CD1c-positive myeloid dendritic cell (primary cell): ENCODE results near the gene AMPD2.
A peak's percentile ranks its signal among the peaks of the same experiment; 100 is the strongest.

ENCODE experiments used
- DNase-seq: peaks from one replicate; pipeline ENCODE4 v3.0.0-alpha.2; 2016; ENCODE audit errors: extremely low spot score

AMPD2 gene

DNA sequence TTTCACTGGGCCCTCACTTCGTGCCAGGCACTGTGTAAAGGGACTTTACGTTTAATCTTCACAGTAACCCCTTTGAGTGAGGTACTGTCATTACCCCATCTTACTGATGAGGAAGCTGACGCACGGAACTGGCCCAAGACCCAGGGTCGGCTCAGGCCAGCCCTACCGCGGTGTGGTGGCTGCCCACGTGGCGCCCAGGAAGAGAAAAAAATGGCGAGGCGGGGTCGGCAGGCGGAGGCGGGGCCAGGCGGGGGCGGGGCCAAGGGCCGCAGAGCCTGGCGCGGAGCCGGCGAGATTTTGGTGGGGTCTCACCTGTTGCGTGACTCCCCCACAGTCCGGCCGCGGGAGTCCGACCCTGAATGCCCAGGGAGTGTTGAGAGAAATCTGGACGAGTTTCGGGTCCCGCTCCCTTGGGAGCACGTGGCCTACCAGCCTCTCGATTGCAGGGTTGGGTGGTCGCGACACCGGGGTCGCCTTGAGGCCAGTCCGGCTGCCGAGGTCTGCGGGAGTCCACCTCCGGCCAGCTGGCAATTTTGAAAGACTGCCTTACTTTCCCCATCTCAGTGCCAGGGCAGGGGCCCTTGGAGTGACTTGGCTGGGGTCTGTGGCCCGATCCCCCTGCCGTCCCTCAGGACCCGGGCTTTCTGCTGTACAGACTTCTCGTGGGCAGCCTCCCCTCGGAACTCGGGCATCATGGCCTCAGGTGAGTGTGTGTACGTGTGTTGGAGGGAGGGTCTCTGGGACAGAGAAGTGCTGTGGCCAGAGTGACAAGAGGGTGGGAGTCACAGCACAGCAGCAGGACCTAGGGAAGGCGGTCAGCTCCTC is at the start of gene AMPD2, which contains the start of gene GNAT2:
TSS of gene AMPD2 (plus strand) at position 262 of the 825 bp plus-strand sequence. CDS start 1,339 bp downstream, outside the sequence.
TSS of gene GNAT2 (minus strand) at position 41 of the 825 bp plus-strand sequence. CDS start 6,746 bp downstream, outside the sequence.
- peak; percentile 94 for DNase-seq

DNA sequence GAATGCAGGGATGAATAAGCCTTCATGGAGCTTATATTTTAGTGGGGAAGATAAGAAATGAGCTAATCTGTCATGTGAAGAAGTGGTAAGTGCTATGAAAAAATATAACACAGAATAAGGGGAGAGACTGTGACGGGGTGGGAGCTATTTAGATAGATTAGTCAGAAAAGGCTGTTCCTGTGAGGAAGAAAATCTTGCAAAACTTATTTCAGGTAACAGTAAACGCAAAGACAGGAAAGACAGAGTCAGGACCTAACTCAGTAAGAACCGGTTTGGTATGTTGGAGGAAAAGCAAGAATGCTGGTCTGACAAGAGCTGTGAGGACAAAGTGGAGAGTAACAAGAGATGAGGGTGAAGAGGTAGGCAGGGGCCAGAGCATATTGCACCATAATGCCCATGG is 49.2 kb upstream of the AMPD2 start:
- DNase-seq = no peak

DNA sequence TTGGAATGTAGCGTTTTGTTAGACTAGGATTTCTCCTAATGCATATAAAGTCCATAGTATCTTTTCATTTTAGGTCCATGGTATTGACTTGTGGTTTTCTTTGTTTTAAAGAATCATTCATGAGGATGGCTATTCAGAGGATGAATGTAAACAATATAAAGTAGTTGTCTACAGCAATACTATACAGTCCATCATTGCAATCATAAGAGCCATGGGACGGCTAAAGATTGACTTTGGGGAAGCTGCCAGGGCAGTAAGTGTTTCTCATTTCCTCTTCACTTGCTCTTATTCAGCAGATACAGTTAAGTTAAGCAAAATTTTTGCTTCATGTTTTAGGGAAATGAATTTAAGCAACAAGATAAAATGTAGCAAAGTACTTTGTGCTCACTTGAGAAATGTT is 45.9 kb upstream of the AMPD2 start:
- DNase-seq = peak; percentile 78

DNA sequence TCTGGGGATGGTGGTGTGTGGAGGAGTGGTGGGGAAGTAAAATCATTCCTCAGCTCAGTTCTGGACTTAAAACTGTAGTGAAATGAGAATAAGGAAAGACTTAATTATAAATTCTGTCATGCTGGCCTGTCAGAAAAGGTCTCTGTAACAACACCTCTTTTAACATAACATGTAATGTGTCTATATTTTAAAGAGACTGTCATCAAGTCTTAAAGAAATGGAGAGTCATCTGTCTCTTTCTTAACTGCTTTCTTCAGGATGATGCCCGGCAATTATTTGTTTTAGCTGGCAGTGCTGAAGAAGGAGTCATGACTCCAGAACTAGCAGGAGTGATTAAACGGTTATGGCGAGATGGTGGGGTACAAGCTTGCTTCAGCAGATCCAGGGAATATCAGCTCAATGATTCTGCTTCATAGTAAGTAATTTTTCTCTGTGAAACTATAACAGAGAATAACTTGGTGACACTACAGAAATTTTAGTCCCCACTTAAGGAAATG is 40.6 kb upstream of the AMPD2 start:
- no peak for DNase-seq

DNA sequence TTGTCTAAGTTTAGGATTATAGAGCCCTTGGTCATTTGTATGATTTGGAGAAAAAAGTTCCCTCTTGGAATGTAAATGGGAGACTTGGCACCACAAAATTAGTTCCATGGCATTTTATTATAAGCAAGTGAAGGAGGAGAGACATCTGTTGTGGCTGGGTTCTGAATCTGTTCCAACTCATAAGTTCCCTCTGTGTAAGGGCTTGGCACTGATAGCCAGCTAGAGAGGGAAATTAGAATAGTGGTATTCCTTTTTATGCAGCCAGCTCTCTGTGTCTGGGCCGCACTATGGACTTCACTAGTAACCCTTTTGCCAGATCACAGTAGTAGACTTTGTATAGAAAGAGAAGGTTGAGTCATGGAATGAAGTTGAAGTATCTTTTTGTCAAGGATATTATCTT is 40.1 kb upstream of the AMPD2 start:
- DNase-seq = no peak

DNA sequence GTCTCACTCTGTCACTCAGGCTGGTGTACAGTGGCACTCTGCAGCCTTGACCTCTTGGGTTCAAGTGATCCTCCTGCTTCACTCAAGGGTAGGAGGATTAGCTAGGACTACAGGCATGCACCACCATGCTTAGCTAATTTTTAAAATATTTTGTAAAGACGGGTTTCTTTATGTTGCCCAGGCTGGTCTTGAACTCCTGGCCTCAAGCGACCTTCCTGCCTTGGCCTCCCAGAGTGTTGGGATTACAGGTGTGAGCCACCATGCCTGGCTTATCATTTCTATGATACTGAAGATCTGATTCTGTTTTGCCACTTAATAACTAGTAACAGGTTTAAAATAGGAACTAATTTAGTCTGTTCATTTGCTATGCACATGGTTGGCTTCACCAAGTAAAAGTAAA is 37.6 kb upstream of the AMPD2 start:
- no peak for DNase-seq

DNA sequence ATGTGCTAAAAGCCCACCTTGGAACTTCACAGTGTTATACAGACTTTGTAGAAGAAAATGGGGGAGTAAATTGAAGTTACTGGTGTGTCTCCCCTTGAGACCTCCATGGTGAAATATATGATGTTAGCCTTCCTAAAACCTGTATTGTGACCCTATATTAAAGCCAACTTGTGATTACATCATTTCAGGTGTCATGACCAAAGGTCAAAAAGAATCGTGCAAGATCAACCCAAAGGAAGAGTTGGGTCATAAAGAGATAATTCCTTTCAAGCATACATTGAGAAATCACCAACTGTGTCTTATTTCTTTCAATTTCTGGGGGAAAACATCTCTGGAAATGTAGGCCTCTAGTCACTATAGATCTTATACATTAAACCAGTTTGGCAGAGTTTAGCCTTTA is 34.9 kb upstream of the AMPD2 start:
- DNase-seq = no peak

DNA sequence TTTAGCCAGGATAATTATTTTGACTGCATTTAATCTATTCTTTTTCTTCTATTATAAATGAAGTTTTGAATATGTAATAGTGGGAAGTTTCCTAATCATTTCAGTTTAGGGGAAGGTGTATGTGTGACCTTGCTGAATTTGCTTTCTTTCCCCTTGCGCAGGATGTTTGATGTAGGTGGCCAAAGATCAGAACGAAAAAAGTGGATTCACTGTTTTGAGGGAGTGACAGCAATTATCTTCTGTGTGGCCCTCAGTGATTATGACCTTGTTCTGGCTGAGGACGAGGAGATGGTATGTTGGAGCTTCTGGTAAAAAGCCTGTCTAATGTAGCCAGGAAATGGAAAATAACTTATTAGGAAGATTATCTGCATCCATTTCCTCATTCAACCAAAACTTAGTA is 33.6 kb upstream of the AMPD2 start:
- no peak for DNase-seq

DNA sequence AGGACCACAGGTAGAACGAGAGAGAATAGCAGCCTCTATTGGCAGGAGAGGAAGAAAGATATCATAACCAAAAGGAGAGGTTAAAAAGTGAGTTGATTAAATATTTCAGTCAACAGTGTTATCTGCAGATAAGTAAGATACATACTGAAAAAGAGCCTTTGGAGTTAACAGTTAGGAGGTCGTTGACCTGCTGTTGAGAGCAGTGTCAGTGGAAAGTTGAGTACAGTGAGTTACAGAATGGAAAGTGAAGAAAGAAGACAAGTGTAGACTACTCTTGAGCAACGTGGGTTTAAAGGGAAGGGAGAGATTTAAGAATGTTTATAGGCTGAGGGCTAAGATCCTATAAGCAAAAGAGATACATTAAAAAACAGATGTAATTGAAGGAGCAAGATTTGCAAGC is 30.5 kb upstream of the AMPD2 start:
- no peak for DNase-seq

DNA sequence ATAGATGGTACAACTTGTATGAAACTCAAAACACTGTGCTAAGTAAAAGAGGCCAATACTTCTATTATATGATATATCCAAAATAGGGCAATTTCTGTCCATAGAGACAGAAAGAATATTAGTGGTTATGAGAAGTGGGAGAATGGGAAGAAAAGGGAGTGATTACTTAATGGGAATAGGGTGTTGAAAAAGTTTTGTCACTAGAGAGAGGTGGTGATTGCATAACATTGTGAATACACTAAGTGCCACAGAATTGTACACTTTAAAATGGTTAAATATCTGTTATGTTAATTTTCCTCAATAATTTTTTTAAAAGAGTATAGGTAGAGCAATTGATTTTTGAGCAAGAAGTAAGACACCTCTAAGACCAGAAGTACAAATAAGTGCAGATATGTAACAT is 30.0 kb upstream of the AMPD2 start:
- DNase-seq = no peak

DNA sequence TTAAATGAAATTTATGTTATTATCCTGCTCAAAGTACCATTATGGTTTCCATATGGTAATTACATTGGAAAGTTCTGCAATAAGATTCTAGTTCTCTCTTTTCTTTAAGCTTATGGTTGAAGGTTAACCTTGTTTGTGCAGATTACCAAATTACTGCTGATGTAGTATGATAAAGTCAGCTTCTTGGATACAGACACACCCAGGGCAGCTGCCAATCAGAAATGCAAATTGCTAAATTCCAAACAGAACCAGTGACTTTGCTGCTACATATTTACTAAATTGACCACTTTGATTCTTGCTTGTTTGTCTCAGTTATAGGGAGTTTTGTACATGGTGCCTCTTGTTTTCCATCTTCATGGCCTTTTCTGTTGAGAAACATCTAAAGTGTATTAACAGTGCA is 26.7 kb upstream of the AMPD2 start:
- no peak for DNase-seq

DNA sequence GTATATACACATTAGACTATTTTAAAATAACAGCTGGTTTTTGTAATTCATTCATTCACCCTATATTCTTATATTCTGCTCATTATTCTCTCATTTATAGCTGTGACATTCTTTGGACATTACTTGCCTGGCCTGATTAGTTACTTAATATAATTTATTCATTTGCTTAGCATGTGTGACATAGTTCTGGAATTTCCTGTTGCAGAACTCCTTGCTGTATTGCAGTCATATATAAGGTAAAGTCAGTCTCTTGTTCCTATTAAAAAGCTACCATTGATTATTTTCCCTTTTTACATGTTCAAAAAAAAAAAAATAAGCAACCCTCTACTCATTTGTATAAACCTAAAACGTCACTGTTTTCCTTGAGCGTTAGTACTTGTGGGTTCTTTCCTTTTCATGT is 24.1 kb upstream of the AMPD2 start:
- DNase-seq = no peak

DNA sequence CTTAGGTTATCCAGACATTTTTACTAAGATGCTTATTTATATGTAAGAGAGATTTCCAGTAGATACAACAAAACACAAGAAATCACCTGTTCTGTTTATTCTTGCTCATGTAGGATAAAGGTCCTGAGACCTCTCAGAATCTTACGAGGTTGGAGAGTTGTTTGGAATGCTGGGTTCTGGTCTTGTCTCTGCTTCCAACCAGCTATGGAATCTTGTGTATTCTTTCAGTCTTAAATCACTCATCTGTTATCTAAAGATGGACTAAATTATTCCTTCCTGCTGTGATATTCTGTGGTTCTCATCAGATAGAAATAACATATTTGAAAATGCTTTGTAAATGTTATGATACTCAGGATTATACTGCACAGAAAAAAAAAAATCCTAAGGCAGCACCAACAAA is 21.5 kb upstream of the AMPD2 start:
- DNase-seq = no peak

DNA sequence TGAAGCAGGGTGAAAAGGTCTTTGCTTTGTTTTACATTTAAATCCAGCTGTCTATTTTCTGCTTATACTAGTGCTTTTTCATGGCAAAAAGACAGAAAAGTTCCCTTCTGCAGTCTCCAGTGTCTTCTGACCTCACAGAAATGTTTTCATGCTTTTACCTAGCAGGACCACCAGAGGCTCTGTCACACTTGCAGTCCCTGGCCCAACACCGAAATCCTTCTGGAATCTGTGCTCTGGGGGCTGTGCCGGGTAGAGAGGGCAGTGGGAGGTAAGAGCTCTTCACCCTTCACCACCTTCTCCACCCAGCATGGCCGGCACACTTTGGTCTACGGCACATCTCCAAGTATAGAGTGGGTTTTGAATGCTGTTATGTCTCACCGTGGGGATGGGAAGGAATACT is 21.0 kb upstream of the AMPD2 start:
- DNase-seq = no peak

DNA sequence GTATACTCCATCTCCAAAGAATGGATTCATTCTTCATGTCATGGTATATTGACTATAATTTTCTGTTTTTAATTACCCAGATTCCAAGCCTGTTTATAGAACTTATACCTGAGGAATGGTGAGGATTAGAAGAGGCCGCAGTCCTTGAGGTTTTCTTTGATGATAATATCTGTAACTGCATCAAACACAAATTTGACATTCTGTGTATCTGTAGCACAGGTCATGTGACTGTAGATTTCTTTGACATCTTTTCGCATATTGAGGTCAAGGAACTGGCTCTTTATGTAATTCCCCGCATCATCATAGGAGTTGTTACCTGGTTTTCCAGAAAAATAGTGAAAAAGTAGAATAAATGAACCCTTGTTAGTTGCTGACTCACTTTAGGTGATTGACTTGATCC is 16.4 kb upstream of the AMPD2 start:
- no peak for DNase-seq

DNA sequence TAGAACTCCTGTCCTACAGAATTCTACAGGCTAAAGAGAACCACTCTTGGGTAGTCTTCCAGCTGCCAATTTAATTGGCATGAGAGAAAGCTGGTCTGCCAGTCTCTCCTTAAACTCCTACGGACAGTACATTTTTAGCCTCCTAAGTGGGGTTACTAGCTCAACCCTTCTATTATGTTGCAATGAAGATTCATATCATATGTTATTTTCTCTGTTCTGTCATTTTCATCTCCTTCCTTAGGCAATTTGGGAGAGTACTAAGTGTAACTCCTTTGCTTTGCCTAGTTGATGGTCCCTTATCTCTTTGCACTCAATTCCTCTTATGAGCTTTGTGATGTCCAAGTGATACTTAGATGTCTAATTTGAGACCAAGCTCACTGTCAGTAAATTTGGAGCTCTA is 14.3 kb upstream of the AMPD2 start:
- no peak for DNase-seq

DNA sequence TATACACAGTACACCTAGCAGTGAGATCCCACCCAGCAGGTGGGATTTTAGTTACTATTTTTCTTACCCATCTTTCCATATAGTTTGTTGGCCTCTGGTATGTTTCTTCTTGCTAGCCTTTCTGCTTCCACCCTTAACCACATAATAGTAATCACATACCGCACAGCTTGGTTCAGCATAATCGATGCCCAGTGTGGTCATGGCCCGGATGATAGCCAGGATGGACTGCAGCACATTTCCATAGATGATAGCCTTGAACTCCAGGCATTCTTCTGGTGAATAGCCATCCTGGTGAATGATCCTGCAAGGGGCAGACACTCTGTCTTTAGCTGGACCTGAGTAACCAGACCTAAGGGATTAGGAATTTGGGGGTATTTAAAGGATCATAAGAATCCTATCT is 9.8 kb upstream of the AMPD2 start:
- no peak for DNase-seq

DNA sequence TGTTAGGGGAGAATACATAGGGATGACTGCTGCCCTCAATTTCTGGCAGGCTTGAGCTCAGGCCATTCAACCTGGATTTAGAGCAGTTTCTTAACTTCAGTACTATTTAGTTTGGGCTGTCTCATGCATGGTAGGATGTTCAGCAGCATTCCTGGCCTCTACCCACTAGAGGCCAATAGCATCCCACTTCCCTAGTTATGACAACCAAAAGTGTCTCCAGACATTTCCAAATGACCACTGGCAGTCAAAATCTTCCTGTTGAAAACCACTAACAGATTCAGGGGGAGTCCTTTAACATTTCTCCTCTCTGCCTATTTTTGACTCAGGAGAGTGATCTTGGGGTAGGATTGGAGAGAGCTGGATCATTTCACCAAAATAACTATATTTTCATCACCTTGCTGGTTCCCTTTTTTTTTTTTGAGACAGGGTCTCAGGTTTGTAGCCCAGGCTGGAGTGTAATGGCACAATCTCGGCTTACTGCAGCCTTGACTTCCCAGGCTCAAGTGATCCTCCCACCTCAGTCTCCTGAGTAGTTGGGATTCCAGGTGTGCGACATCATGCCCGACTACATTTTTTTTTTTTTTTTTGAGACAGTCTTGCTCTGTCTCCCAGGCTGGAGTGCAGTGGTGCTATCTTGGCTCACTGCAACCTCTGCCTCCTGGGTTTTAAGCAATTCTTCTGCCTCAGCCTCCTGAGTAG is 8.9 kb upstream of the AMPD2 start:
- DNase-seq = no peak

DNA sequence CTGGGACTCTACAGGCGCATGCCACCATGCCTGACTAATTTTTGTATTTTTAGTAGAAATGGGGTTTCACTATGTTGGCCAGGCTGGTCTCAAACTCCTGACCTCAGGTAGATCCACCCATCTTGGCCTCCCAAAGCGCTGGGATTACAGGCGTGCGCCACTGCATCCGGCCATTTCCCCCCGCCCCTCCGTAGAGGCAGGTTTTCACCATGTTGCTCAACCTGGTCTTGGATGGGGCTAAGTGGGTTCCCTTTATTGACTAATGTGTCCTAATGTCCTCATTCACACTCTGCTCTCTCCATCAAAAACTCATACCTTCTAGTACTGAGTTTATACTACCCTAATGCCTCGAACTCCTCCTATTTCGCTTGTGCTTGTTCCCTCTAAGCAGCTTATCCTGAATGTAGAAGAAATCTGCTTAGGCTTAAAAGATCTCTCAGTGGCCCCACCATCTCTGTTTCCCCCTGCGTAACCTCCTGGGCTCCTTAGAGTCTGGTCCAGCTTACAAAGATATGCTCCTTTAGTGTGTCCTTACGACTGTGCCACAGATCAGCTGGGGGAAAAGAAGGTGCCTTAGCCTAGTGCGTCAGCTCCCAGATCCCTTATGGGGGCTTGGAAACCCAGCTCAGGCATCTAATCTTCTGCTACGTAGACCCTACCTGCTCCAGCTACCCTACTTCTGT is 8.2 kb upstream of the AMPD2 start:
- no peak for DNase-seq

DNA sequence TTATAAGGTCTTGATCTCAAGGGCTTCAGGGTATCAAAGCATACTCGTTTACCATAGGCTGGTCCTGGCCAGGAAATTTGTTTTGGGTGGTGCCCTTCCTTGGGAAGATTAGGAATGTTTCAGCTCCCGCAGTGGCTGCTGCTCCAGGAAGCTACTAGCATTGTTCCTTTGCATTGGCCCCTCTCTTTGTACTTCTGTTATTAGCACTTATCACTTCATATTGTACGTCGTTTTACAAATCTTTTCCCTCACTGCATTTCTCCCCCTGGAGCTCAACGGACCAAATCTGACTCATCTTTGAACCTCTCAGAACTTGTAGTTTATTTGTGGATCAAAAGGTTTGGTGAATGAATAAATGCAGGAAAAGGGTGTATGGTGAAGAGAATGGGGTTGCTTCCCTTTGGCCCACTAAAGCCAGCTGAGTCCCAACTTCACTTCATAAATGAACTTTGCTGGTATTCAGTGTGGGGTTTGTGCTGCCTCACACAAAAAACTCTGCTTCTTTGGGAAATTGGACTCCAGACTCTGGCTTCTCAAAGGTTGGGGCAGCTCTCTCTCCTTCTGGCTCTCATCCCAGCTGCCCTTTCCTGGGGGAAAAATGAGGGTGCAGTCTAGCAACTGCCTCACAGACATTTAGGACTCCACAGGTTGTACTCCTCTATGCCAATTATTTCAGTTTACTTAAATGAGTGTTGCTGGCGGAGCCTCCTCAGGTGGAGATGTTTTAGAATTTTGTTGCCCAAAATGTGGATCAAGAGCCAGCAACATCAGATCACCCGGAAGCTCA is 6.1 kb upstream of the AMPD2 start:
- no peak for DNase-seq

DNA sequence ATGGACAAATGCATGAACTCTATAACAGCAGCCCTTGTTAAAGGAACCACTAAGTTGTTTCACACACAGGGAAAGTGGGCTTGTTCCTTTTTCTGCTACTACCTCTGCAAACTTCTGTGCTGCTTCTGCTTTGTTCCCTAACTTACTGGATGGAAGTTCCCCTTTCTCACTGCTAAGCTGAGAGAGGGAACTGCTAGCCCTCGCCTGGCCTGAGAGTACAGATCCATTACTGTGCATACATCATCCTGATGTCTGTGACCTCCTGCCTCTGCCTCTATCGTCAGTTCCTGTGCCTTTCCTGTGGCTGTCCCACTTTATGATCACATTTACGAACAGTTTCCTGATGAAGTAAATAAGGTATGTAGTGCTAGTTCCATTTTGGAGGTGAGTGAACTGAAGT is 3.8 kb upstream of the AMPD2 start:
- peak; percentile 94 for DNase-seq

DNA sequence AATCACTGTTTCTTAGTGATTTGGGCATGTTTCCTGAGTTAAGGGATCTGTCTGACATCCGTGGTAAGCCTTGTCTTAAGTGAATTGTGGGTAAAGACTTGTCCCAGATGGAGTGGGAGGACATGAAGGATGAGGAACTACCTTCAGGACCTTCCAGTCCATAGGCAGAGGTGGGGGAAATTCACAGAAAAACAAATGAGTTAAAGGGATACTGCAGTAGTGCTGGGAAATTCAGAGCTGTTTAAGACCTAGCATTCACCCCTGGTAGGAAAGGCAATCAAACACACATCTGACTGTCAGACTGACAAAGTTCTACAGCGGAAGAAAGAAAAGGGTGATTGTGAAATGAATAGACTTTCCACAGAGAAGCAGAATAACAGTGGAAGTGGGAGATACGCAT is 3.2 kb upstream of the AMPD2 start:
- peak; percentile 84 for DNase-seq
